Measurements from ENCODE around the gene THRB. TPM values are rescaled to one million over a fixed set of nuclear protein-coding genes. Genes with fewer than 3 reads are reported as not detected.

Gene THRB
- total RNA-seq, 2 experiments from 2014 or later, result not detected

DNA sequence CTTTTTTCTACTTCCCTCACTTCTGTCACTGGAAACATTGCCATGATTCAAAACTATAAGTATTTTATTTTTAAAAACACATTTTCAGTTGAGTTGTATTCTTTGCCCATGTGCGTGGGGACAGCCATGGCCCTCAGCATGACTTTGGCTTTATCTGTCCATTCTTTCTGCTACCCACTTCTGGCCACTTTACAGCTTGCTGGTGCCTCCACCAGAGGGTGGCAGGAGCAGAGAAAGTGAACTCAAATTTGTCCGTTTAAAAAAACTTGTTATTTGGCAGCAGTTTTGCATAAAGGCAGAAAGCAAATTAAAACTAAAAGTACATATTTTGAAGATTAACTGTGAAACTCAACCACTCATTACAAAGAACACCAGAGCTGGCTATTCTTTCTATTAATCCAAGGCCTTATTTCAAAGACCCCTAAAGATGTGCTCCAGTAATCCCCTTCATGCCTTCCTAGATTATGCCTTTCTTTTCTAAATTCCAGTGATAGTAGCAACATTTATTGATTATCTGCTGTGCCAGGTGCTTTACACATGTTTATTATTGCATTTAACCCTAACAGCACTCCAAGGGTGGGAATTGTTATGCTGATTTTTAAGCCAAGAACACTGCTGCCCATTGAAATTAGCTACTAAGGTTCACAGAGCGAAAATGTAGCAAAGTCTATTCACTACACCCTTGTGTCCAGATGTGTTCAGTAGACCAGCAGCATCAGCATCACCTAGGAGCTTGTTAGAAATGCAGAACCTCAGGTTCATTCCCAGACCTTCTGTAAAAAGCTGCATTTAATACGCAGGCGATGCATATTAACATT lies 134.8 kb downstream of the THRB start:
- H3K9me3 Mint-ChIP-seq, result no peaks in the 10 kb centered on the region
- H3K27me3 Mint-ChIP-seq, result no peaks in the 10 kb centered on the region
- DNase-seq, result no peak
- no peak overlapping the region for H3K4me3 Mint-ChIP-seq
- H3K4me1 Mint-ChIP-seq, result no peaks in the 10 kb centered on the region
- no peak overlapping the region for H3K27ac Mint-ChIP-seq
- no peaks in the 10 kb centered on the region for H3K36me3 Mint-ChIP-seq

DNA sequence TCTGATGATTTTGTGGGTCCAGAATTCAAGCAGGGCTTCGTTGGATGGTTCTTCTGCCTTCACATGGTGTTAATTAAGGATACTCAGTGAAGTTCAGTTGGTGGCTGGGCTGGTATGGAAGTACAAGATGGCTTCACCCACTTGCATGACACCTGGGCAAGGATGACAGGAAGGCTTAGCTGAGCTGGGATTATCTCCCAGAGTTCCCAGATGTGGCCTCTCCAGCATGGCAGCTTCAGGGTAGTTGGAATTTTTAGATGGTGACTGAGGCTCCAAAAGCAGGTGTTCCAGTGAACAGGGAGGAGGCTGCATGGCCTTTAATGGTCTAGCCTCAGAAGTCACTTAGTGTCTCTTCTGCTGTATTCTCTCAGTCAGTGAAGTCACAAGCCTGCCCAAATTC lies 135.5 kb downstream of the THRB start:
- H3K27me3 Mint-ChIP-seq, result no peaks in the 10 kb centered on the region
- DNase-seq, result no peak
- no peak overlapping the region for H3K4me3 Mint-ChIP-seq
- no peaks in the 10 kb centered on the region for H3K36me3 Mint-ChIP-seq
- H3K27ac Mint-ChIP-seq, result no peak overlapping the region
- no peaks in the 10 kb centered on the region for H3K9me3 Mint-ChIP-seq
- no peaks in the 10 kb centered on the region for H3K4me1 Mint-ChIP-seq

DNA sequence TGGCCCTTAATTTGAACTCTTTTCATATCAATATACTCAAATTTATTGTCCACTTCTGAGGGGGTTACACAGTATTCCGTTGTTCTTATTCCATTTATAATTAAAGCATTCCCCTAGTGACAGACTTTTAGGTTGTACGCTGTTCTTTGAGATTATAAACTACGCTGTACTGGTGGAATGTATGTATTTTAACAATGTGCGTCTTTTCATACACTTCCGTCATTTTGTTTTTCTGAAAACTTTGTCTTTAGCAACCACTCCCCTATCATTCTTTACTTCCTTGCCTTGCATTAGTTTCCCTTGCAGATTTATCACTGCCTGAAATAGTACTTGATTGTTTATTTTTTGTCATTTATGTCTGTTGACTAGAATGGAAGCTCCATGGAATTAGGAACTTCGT lies 137.0 kb downstream of the THRB start:
- H3K27ac Mint-ChIP-seq, result no peak overlapping the region
- no peaks in the 10 kb centered on the region for H3K27me3 Mint-ChIP-seq
- H3K36me3 Mint-ChIP-seq, result no peaks in the 10 kb centered on the region
- no peak for DNase-seq
- no peaks in the 10 kb centered on the region for H3K9me3 Mint-ChIP-seq
- no peak overlapping the region for H3K4me3 Mint-ChIP-seq
- no peaks in the 10 kb centered on the region for H3K4me1 Mint-ChIP-seq

DNA sequence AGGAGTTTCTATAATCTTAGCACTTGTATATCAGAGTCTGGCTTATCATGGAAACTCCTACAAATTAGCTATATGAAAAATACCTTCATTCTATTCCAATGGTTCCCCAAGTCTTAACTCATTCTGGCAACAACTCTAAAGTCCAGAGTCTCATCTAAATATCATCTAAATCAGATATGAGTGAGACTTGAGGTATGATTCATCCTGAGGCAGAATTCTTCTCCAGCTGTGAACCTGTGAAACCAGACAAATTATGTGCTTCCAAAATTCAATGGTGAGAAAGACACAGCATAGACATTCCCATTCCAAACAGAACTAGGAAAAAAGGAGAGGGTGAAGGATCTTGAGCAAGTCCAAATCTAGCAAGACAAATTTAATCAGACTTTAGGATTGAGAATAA lies 138.8 kb downstream of the THRB start:
- Mint-ChIP-seq H3K36me3 (no peaks in the 10 kb centered on the region), H3K27ac (no peak overlapping the region), H3K27me3 (no peaks in the 10 kb centered on the region), H3K4me1 (no peaks in the 10 kb centered on the region), H3K9me3 (no peaks in the 10 kb centered on the region), H3K4me3 (no peak overlapping the region)
- no peak for DNase-seq

DNA sequence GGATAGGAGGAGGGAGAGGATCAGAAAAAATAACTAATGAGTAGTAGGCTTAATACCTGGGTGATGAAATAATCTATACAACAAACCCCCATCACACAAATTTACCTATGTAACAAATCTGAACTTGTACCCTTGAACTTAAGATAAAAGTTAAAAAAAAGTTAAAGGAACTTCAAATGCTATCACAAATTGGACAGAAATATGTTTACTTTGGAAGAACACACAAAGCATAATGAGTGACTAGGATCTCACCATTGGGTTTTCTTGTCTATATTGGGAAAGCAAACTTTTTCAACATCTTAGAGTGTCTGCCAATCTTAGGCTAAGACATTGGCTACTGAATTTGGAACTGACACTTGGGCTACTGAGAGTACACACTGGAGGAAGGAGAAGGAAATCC lies 140.4 kb downstream of the THRB start:
- Mint-ChIP-seq H3K27ac (no peak overlapping the region), H3K27me3 (no peaks in the 10 kb centered on the region), H3K9me3 (no peaks in the 10 kb centered on the region), H3K4me3 (no peak overlapping the region), H3K4me1 (no peaks in the 10 kb centered on the region), H3K36me3 (no peaks in the 10 kb centered on the region)
- no peak for DNase-seq

DNA sequence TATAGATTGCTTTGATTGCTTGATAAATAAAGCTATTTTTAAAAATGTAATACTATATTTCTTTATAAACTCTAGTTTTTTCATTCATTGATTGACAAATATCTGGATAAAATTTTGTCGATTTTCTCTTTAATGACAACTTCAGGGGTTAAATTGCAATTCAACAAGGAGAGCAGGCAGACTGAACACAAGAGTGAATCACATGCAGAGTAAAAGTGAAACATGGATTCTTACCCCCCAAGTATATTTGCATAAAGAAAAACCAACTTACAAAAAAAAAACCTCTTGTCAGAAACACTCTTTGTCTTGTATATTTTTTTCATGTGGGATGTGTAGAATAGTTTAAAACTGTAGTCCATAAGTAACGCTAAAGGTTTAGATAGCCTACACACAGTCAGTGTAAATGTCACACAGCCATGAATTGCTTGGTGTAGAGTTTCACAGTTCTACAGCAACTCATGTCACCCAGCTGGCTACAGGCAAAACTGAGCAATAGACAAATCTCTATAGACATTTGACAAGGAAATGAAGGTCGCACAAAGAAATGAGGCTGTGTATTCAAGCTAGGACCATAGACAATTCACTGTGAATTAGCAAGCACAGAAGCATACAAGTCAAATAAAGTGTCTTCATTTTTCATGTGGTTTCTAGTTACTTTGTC lies 141.6 kb downstream of the THRB start:
- Mint-ChIP-seq H3K9me3 (no peaks in the 10 kb centered on the region), H3K4me3 (no peak overlapping the region), H3K27ac (no peak overlapping the region), H3K27me3 (no peaks in the 10 kb centered on the region), H3K4me1 (no peaks in the 10 kb centered on the region), H3K36me3 (no peaks in the 10 kb centered on the region)
- DNase-seq, result no peak

DNA sequence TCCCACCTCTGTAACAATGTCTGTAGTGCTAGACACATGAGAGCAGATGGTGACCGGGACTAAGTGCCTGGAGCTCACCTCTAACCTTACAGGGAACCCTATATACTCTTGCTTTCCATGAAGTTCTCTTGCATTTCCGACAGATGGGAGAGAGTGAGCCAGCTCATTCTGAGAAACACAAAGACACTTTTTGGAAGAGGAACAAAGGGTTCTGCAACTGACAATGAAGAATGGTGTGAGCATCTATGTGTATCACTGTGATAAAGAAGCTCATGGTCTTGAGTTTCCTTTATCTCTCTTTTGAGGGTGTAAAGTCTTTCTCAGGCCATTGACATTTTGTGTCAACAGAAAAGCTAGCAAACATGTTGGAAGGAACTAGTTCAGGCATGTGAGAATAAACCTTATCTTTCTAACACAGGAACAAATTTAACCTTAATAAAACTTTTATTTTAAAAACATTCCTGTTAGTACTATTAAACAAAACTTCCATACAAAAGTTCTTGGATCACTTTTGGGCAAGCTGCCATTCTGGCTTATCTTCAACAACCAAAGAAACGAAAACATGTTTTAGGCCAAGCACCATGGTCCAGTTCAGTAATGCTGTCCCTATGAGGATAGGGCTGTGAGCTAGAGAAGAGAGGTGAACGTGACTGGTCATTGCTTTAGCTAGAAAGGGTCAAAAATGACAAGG lies 142.7 kb downstream of the THRB start:
- DNase-seq, result no peak
- Mint-ChIP-seq H3K4me3 (no peak overlapping the region), H3K27me3 (no peaks in the 10 kb centered on the region), H3K4me1 (no peaks in the 10 kb centered on the region), H3K27ac (no peak overlapping the region), H3K36me3 (no peaks in the 10 kb centered on the region), H3K9me3 (no peaks in the 10 kb centered on the region)

DNA sequence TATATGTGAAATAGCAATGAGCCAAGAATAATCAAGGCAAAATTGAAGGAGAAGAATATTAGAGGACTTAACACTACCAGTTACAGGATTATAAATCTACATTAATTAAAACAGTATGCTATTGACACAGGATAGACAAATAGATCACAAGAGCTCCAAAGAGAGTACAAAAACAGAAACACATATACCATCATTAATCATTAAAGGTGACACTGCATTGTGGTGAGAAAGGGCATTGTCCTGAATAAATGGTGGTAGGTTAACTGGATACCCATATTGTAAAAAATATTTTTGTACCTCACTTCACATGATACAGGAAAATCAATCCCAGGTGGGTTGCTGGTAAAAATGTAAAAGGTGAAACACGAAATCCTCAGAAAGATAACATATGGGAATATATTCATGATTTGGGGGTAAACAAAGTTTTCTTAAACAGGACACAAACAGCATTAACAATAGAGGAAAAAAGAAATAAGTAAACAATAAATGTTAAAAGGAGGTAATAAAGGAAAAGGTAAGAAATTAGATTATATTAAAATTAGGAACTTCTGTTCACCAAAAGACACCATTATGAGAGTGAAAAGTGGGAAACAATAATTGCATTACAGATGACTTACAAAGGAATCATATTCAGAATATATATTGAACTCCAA lies 145.2 kb downstream of the THRB start:
- Mint-ChIP-seq H3K27ac (no peak overlapping the region), H3K36me3 (no peaks in the 10 kb centered on the region), H3K4me3 (no peak overlapping the region), H3K4me1 (no peaks in the 10 kb centered on the region), H3K27me3 (peaks cover 6% of the 10 kb centered on the region), H3K9me3 (no peaks in the 10 kb centered on the region)
- no peak for DNase-seq

DNA sequence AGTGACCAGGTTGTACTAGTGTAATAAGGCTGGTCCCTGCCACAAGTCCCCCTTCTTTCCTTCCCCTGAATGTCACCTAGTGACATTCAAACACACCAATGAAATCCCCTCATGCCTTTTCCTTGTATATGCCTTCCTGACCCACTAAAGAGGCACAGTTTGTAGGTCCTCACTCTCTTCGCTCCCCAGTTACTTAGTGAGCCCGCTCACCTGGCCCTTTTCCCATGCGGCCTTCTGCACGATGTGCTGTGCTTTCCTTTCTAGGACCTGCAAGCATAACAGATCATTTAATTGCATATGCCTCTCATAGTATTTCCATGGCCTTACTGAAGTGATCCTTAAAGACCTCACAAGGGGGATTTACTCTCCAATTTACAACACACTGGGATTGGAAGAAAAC lies 146.3 kb downstream of the THRB start:
- Mint-ChIP-seq H3K9me3 (no peaks in the 10 kb centered on the region), H3K27me3 (peaks cover 6% of the 10 kb centered on the region), H3K4me3 (no peak overlapping the region), H3K27ac (no peak overlapping the region), H3K4me1 (no peaks in the 10 kb centered on the region), H3K36me3 (no peaks in the 10 kb centered on the region)
- no peak for DNase-seq

DNA sequence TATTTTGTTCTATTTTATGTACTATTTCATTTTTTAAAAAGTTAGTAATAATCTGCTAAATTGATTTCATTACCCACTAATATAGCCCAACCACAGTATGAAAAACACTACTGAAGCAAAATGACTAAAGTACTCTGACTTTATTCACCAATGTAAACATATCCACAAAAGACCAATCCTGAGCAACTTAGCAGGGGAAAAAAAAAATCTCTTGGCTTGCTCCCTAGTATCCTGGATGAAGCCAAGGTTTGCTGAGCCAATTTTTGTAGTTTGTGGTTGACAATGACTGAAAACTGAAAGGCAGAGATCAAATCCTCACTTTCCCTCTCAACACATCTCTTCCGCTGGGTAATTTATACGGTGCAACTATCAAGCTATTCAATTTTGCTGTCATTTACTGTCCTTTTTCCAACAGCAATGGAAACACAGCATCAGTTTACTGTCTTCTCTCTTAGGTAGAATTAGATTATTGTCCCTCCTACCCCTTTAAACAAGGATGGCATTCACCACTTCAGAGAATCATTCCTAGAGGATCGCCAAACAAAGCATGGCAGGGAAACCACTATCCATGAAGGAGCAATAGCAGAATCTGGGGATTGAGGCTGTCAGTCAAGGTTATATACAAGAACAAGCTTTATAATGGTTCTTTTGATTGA lies 149.7 kb downstream of the THRB start:
- H3K27me3 Mint-ChIP-seq, result peaks cover 9% of the 10 kb centered on the region
- no peak overlapping the region for H3K27ac Mint-ChIP-seq
- no peaks in the 10 kb centered on the region for H3K9me3 Mint-ChIP-seq
- no peak overlapping the region for H3K4me3 Mint-ChIP-seq
- H3K36me3 Mint-ChIP-seq, result no peaks in the 10 kb centered on the region
- no peak for DNase-seq
- H3K4me1 Mint-ChIP-seq, result no peaks in the 10 kb centered on the region

DNA sequence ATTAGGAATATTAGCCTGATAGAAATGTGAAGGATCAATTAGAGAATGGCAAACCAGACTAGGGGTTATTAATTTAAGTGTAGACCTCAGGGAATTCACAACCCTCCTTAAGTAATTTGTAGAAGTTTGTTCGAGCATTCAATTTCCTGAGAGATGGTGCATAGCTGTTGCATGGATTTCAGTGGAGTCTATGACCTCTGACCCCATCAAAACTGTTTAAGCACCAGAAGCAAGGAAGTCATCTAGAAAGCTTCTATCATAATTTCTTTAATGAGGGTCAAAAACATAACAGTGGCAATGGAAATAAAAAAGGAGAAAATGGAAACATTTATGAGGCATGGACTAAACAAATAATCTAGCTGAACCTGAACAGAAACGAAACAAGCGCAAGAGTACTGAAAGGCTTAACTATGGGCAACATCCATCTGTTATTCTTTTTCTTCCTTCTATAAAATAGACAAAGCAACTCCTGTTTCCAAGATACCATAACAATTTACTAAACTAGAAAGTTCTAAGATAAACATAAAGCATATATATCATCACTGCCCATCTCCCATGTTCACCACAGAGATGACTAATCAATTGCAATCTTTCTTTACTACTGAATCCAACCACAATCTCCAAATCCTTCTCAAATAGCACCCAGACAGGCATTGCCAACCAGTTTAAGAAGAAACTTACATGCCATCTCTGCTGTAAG lies 151.4 kb downstream of the THRB start:
- no peak for DNase-seq
- no peak overlapping the region for H3K4me3 Mint-ChIP-seq
- H3K27me3 Mint-ChIP-seq, result peaks cover 9% of the 10 kb centered on the region
- H3K9me3 Mint-ChIP-seq, result no peaks in the 10 kb centered on the region
- H3K27ac Mint-ChIP-seq, result no peak overlapping the region
- no peaks in the 10 kb centered on the region for H3K36me3 Mint-ChIP-seq
- H3K4me1 Mint-ChIP-seq, result no peaks in the 10 kb centered on the region

DNA sequence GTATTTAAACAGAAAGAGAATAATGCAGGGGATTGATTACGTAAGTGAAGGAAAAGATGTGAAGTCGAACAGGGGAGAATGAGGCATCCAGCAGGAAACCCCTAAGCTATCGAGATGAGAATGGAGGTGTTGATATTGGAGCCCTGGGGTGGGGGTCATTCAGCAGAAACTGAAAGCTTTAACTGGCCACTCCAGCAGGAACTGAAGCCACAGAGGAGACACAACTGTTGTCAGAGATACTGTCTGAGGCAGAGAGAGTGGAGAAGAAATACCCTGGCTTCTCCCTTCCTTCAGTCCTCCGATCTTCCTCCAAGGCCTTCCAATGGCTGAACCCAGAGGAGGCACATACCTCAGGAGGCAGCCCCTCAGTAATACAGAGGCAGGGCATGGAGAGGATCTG lies 152.4 kb downstream of the THRB start:
- no peak for DNase-seq
- Mint-ChIP-seq H3K27ac (no peak overlapping the region), H3K4me3 (no peak overlapping the region), H3K9me3 (no peaks in the 10 kb centered on the region), H3K36me3 (no peaks in the 10 kb centered on the region), H3K4me1 (no peaks in the 10 kb centered on the region), H3K27me3 (peaks cover 9% of the 10 kb centered on the region)

DNA sequence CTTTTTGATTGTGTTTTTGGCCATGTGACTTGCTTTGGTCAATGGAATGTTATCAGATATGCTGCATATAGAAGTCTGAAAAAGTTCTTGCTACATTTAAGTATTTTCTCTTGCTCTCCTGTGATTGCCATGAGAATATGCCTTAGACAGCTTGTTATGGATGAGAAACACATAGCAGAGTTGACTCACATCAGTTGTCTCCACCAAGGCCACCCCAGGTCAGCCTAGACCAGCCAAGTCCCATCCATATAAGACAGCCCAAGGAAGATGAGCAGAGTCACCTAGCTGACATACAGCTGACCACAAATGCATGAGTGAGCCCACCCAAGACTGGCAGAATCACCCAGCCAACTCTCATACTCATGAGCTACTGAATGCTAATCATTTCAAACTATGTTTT lies 153.0 kb downstream of the THRB start:
- Mint-ChIP-seq H3K36me3 (no peaks in the 10 kb centered on the region), H3K27me3 (peaks cover 9% of the 10 kb centered on the region), H3K4me1 (no peaks in the 10 kb centered on the region), H3K27ac (no peak overlapping the region), H3K4me3 (no peak overlapping the region), H3K9me3 (no peaks in the 10 kb centered on the region)
- no peak for DNase-seq

DNA sequence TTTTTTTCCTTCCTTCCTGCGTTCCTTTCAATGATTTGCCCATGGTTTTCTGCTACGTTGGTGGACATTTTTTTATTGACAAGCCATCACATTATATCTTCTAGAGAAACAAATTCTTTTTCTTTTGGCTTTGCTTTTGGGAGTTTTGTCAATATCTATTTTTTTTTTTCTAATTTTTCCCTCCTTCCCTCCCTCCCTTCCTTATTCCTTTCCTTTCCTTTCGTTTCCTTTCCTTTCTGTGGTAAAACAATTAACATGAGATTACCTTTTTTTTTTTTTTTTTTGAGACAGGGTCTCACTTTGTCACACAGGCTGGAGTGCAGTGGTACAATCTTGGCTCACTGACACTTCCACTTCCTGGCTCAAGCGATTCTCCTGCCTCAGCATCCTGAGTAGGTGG lies 153.7 kb downstream of the THRB start:
- Mint-ChIP-seq H3K4me1 (no peaks in the 10 kb centered on the region), H3K36me3 (no peaks in the 10 kb centered on the region), H3K9me3 (no peaks in the 10 kb centered on the region), H3K4me3 (no peak overlapping the region), H3K27me3 (peaks cover 9% of the 10 kb centered on the region), H3K27ac (no peak overlapping the region)
- DNase-seq, result no peak
